ENCODE results near the gene BIRC6. TPM values are rescaled to one million over a fixed set of nuclear protein-coding genes. Genes with fewer than 3 reads are reported as not detected.

The BIRC6 gene
- total and polyA plus RNA-seq, 2 of the 8 experiments (the other 6 are each of a cell fraction or from before 2014, with no cell fraction given): 32.5 to 69.5 TPM

DNA sequence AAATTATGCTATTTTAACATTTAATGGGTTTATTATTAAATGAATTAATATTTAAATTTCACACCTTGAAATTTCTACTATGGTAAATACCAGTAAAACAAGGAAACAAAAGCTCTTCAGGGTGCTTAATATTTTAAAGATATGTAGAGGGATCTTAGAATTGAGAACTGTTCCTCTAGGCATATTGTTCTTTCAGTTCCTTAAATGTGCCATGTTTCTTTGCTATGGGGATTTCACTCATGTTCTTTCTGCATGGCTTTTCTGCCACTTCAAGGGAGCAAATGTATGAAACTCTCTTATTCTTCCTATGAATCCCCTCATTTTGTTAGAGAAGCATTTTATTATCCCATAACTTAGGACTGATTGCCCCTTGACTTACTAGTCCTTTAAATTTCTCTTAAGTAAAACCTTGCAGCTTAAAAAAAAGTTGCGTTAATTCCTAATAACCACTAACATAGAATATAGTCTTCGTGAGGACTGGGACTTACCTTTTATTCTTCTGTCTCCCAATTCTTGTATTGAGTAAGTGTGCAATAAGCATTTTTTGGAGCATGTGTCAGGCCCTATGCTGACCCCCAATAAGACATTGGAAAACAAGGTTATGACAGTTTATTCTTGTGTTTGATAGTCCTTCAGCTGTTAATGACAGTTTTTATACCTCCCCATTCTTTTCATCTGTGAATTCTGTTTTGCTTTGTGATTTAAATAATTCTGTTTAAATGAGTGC is 95.7 kb downstream of the BIRC6 start:
- Histone ChIP-seq H2BK12ac (ENCODE audit: low read depth, low read length) (no peak overlapping the region), H2BK120ac (replicated peaks; ENCODE audit: low read depth, low read length) (no peak overlapping the region), H4K5ac (ENCODE audit: insufficient read length, low read depth, low read length) (no peak overlapping the region), H3K79me2 (ENCODE audit: control insufficient read depth in 1 of 2, insufficient read depth in 2 of 2, low read length in 2 of 2) (peaks cover 0 to 2% of the 10 kb centered on the region in 2 experiments; a peak in 1 of 4 replicates), H3K79me1 (ENCODE audit: low read depth, low read length) (no peaks in the 10 kb centered on the region), H2AK5ac (ENCODE audit: low read depth, low read length) (no peak overlapping the region), H3K4me1 (replicated peaks in 1 of 4; ENCODE audit: control insufficient read depth in 3 of 4, insufficient read depth in 4 of 4, low read length in 3 of 4) (no peaks in the 10 kb centered on the region), H4K8ac (ENCODE audit: extremely low read depth, insufficient read depth, low read length) (no peak overlapping the region), H3K36me3 (ENCODE audit: control insufficient read depth in 2 of 4, insufficient read depth in 4 of 4, low read length in 3 of 4) (peaks cover 0 to 11% (median 2%) of the 10 kb centered on the region in 4 experiments; a peak in 3 of 8 replicates), H3K27ac (ENCODE audit: low read depth, low read length) (no peak overlapping the region), H3K9ac (replicated peaks in 1 of 4; ENCODE audit: extremely low read depth in 1 of 4, low read depth in 3 of 4, low read length in 3 of 4) (no peak overlapping the region), H2BK20ac (ENCODE audit: low read length) (no peak overlapping the region), H3K18ac (ENCODE audit: extremely low read depth, low read length) (no peak overlapping the region), H3K4me3 (ENCODE audit: extremely low read depth in 1 of 4, insufficient read depth in 2 of 4, low read depth in 3 of 4, low read length in 4 of 4) (no peak overlapping the region), H3K4ac (replicated peaks; ENCODE audit: insufficient read length, low read depth, low read length) (no peak overlapping the region), H3K23ac (ENCODE audit: insufficient read length) (no peak overlapping the region), H3K4me2 (ENCODE audit: insufficient read depth in 1 of 2, low read depth in 2 of 2, low read length in 2 of 2) (no peak overlapping the region), H3K56ac (replicated peaks; ENCODE audit: insufficient read length, low read depth, low read length) (no peak overlapping the region), H3K23me2 (ENCODE audit: low read depth, low read length) (no peaks in the 10 kb centered on the region), H2BK5ac (ENCODE audit: low read depth, low read length) (no peak overlapping the region), H3K9me3 (ENCODE audit: insufficient read depth in 2 of 2, low read depth in 1 of 2, low read length in 1 of 2) (no peaks in the 10 kb centered on the region), H3K14ac (ENCODE audit: insufficient read length) (no peak overlapping the region), H2BK15ac (ENCODE audit: low read length) (no peak overlapping the region), H2AFZ (ENCODE audit: low read length) (no peak overlapping the region), H3K27me3 (replicated peaks in 1 of 4; ENCODE audit: control insufficient read depth in 3 of 4, extremely low read depth in 1 of 4, insufficient read depth in 3 of 4, low read length in 3 of 4) (no peaks in the 10 kb centered on the region), H4K20me1 (replicated peaks in 1 of 2; ENCODE audit: control insufficient read depth in 1 of 2, insufficient read depth in 2 of 2, low read length in 2 of 2) (peaks cover 0 to 1% of the 10 kb centered on the region in 2 experiments), H4K91ac (replicated peaks; ENCODE audit: insufficient read length, low read length) (no peak overlapping the region)
- FAIRE-seq (no peak), DNase-seq (ENCODE audit: low read depth in 1 of 2, low spot score in 2 of 2) (no peak)
- ChIA-PET POLR2A (ENCODE audit: partially characterized antibody) (no interaction called here), CTCF (ENCODE audit: partially characterized antibody) (no interaction called here)
- WGBS, 2 experiments (ENCODE audit: extremely low coverage in 1 of 2, insufficient coverage in 1 of 2, insufficient read length in 1 of 2, insufficient replicate concordance in 2 of 2, low coverage in 1 of 2, low lambda C conversion rate in 2 of 2, missing lambda C conversion rate in 1 of 2): 96% methylated on average over 2 of the region's 2 CpGs; no CpG with 5 or more reads in 1 of the 2 experiments
- TF ChIP-seq GTF2F1 (IDR thresholded peaks at IDR 0.05; ENCODE audit: borderline replicate concordance, low read depth, low read length) (no peak), SIRT6 (IDR thresholded peaks at IDR 0.05; ENCODE audit: low read length) (no peak), SIN3A (conservative IDR thresholded peaks at IDR 0.05 in 1 of 2, IDR thresholded peaks at IDR 0.05 in 1 of 2; ENCODE audit: low read depth in 1 of 2, low read length in 2 of 2) (no peak), SAP30 (IDR thresholded peaks at IDR 0.05; ENCODE audit: insufficient read depth, insufficient replicate concordance, low read length) (no peak), TBP (IDR thresholded peaks at IDR 0.05; ENCODE audit: low read depth, low read length) (no peak), CHD1 (IDR thresholded peaks at IDR 0.05; ENCODE audit: low read depth, low read length) (no peak), POLR2A (IDR thresholded peaks at IDR 0.05; ENCODE audit: control extremely low read depth in 1 of 2, low read depth in 2 of 2, low read length in 2 of 2) (no peak), RXRA (IDR thresholded peaks at IDR 0.05; ENCODE audit: insufficient read depth, low read depth, low read length) (no peak), CTBP2 (IDR thresholded peaks at IDR 0.05; ENCODE audit: borderline replicate concordance, insufficient read depth, insufficient read length, low read length) (no peak)
- TF ChIP-seq, protein P1, sequence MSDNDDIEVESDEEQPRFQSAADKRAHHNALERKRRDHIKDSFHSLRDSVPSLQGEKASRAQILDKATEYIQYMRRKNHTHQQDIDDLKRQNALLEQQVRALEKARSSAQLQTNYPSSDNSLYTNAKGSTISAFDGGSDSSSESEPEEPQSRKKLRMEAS (IDR thresholded peaks at IDR 0.05): no peak
- TF ChIP-seq, protein P2, sequence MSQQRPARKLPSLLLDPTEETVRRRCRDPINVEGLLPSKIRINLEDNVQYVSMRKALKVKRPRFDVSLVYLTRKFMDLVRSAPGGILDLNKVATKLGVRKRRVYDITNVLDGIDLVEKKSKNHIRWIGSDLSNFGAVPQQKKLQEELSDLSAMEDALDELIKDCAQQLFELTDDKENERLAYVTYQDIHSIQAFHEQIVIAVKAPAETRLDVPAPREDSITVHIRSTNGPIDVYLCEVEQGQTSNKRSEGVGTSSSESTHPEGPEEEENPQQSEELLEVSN (IDR thresholded peaks at IDR 0.05): no peak

Measured in H1 (cell line).